ENCODE data around the gene ANKZF1.
"Not testable (repeated sequence)": the region's sequence is repeated elsewhere in the genome, so short reads cannot be mapped to it uniquely, and the experiment has no call there.

Gene ANKZF1

GRCh38 chr2:219230059-219230540 lies 494 bp downstream of the ANKZF1 start:
- peak; percentile 22 to 28 for DNase-seq

- no peak for DNase-seq
These were observed 4.7 kb downstream of the ANKZF1 start for GRCh38 chr2:219234331-219234730.

GRCh38 chr2:219243291-219243761 lies 13.7 kb downstream of the ANKZF1 start:
- DNase-seq = no peak

- DNase-seq = no peak
These were observed 15.2 kb downstream of the ANKZF1 start for GRCh38 chr2:219244789-219245147.

GRCh38 chr2:219245148-219245898 lies 15.7 kb downstream of the ANKZF1 start, which contains the start of the genes GLB1L and STK16:
TSS of gene GLB1L (minus strand) at chr2:219245444. CDS start at chr2:219243573, 1,871 bp downstream.
TSS of gene STK16 (plus strand) at chr2:219245479. CDS start at chr2:219246000, 521 bp downstream.
- DNase-seq = peak; percentile 85 to 91

- DNase-seq = no peak
These were observed 16.3 kb downstream of the ANKZF1 start for GRCh38 chr2:219245899-219246230.

GRCh38 chr2:219246559-219246958 lies 17.0 kb downstream of the ANKZF1 start:
- DNase-seq = no peak

- no peak for DNase-seq
These were observed 18.4 kb downstream of the ANKZF1 start for GRCh38 chr2:219247678-219248642.

- no peak for DNase-seq
These were observed 19.2 kb downstream of the ANKZF1 start for GRCh38 chr2:219248845-219249202.

- peak; percentile 60 to 85 for DNase-seq
These were observed 19.8 kb downstream of the ANKZF1 start for GRCh38 chr2:219249203-219249980.

- no peak for DNase-seq
These were observed 20.6 kb downstream of the ANKZF1 start for GRCh38 chr2:219250049-219250781.

GRCh38 chr2:219251656-219252055 lies 22.1 kb downstream of the ANKZF1 start:
- DNase-seq = no peak

GRCh38 chr2:219252084-219252483 lies 22.5 kb downstream of the ANKZF1 start:
- DNase-seq = peak in 1 of 2 experiments; percentile 53

GRCh38 chr2:219252570-219252899 lies 22.9 kb downstream of the ANKZF1 start:
- no peak for DNase-seq

GRCh38 chr2:219252900-219253752 lies 23.5 kb downstream of the ANKZF1 start, which contains the start of gene TUBA4B:
TSS of gene TUBA4B (plus strand) at chr2:219253243. CDS start at chr2:219253408, 165 bp downstream.
- DNase-seq = peak; percentile 38 to 54

- peak; percentile 83 to 87 for DNase-seq
These were observed 24.4 kb downstream of the ANKZF1 start, which contains the start of gene TUBA4A for GRCh38 chr2:219253753-219254589. TSS of gene TUBA4A (minus strand) at chr2:219253918. CDS start at chr2:219253858, 60 bp downstream.

GRCh38 chr2:219254590-219255201 lies 25.1 kb downstream of the ANKZF1 start:
- no peak for DNase-seq

GRCh38 chr2:219258942-219259341 lies 29.3 kb downstream of the ANKZF1 start:
- not testable (repeated sequence) for DNase-seq

All from NCI-H2081 (cell line).